MM.1S (cell line): ENCODE data around the gene MACROD1.
"Not testable (repeated sequence)": the region's sequence is repeated elsewhere in the genome, so short reads cannot be mapped to it uniquely, and the experiment has no call there.

Source experiments
- DNase-seq: peaks from one replicate; pipeline ENCODE4 v3.0.0-alpha.2; 2015
- H2AFZ ChIP-seq: fragments of 300-600 bp; sonication (generic); 2 replicates; pipeline ENCODE4 v1.6.0; 2016; ENCODE audit warnings: antibody characterized with exemption, low read length
- H3F3A ChIP-seq: fragments of 300-600 bp; sonication (generic); 2 replicates; pipeline ENCODE4 v1.6.1; 2016; ENCODE audit warnings: mild to moderate bottlenecking, antibody characterized with exemption, low read length, moderate library complexity, mixed read lengths; ENCODE audit not compliant: insufficient read depth
- H3K27ac ChIP-seq: fragments of 300-600 bp; sonication (generic); 2 replicates; pipeline ENCODE4 v1.5.1; 2016; ENCODE audit warnings: mild to moderate bottlenecking, low read length
- H3K27me3 ChIP-seq: fragments of 300-600 bp; sonication (generic); replicated peaks from 2 replicates; pipeline ENCODE4 v1.6.0; 2016; ENCODE audit warnings: low read length; ENCODE audit not compliant: insufficient read depth
- H3K36me3 ChIP-seq: fragments of 300-600 bp; sonication (generic); replicated peaks from 2 replicates; pipeline ENCODE4 v1.6.1; 2016; ENCODE audit warnings: mild to moderate bottlenecking, low read length, mixed read lengths; ENCODE audit not compliant: insufficient read depth
- H3K4me1 ChIP-seq: fragments of 300-600 bp; sonication (generic); 2 replicates; pipeline ENCODE4 v1.6.1; 2016; ENCODE audit warnings: low read length, mixed read lengths
- H3K4me2 ChIP-seq: fragments of 300-600 bp; sonication (generic); 2 replicates; pipeline ENCODE4 v1.6.0; 2016; ENCODE audit warnings: low read depth, low read length
- H3K4me3 ChIP-seq: fragments of 300-600 bp; sonication (generic); 2 replicates; pipeline ENCODE4 v1.5.1; 2016; ENCODE audit warnings: low read length, mixed read lengths
- H3K79me2 ChIP-seq: fragments of 300-600 bp; sonication (generic); 2 replicates; pipeline ENCODE4 v1.6.1; 2016; ENCODE audit warnings: mixed run types, low read length, mixed read lengths
- H3K9ac ChIP-seq: fragments of 300-600 bp; sonication (generic); 2 replicates; pipeline ENCODE4 v1.6.1; 2016; ENCODE audit warnings: low read length, mixed read lengths
- H3K9me2 ChIP-seq: fragments of 300-600 bp; sonication (generic); replicated peaks from 2 replicates; pipeline ENCODE4 v1.6.1; 2016; ENCODE audit warnings: mild to moderate bottlenecking, low read length, mixed read lengths; ENCODE audit not compliant: insufficient read depth
- H3K9me3 ChIP-seq: fragments of 300-600 bp; sonication (generic); replicated peaks from 2 replicates; pipeline ENCODE4 v1.6.1; 2016; ENCODE audit warnings: mild to moderate bottlenecking, low read length, mixed read lengths; ENCODE audit not compliant: insufficient read depth
- H4K20me1 ChIP-seq: fragments of 300-600 bp; sonication (generic); 2 replicates; pipeline ENCODE4 v1.6.1; 2016; ENCODE audit warnings: mild to moderate bottlenecking, low read length, moderate library complexity, mixed read lengths; ENCODE audit not compliant: insufficient read depth
- EZH2 ChIP-seq: fragments of 300-600 bp; sonication (generic); optimal IDR thresholded peaks from 2 replicates; pipeline ENCODE3; 2017; ENCODE audit warnings: low read depth, mild to moderate bottlenecking, antibody characterized with exemption, low read length, mixed read lengths
- EZH2phosphoT487 ChIP-seq: fragments of 300-600 bp; sonication (generic); IDR thresholded peaks from 2 replicates; pipeline ENCODE4 v1.6.1; 2018; ENCODE audit warnings: antibody characterized with exemption, low read length
- TF ChIP-seq, protein P1 (sequence below): fragments of 300-600 bp; sonication (generic); IDR thresholded peaks from 2 replicates; pipeline ENCODE4 v1.5.1; 2016; ENCODE audit warnings: antibody characterized with exemption, low read length, mixed read lengths

Gene MACROD1

DNA sequence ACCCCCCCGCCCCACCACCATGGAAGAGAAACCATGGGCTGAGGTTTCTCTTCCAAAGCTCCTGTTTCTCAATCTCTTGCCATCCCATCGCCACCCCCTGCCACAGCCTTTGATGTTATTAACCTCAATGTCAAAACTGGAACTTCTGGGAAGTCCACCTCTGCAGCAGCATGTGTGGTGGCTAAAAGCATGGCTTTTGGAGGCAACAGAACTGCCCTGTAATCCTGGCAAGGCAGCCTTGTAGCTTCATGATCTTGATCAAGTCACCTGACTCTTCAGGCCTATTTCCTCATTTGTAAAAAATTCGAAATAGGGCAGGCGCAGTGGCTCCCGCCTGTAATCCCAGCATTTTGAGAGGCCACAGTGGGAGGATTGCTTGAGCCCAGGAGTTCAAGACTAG is 195.0 kb downstream of the MACROD1 start:
- Histone ChIP-seq H3K36me3 (no peaks in the 10 kb centered on the region), H3K79me2 (peaks cover 15% of the 10 kb centered on the region), H3F3A (no peaks in the 10 kb centered on the region), H3K4me3 (no peak overlapping the region), H3K9me3 (no peaks in the 10 kb centered on the region), H3K27me3 (0 out of 2 replicates have a peak, but pooled peaks cover 3% of the 10 kb centered on the region), H4K20me1 (no peaks in the 10 kb centered on the region), H3K9me2 (no peaks in the 10 kb centered on the region), H3K9ac (no peak overlapping the region), H3K4me2 (no peak overlapping the region), H3K27ac (no peak overlapping the region), H2AFZ (no peak overlapping the region), H3K4me1 (0 out of 2 replicates have a peak, but pooled peaks cover 2% of the 10 kb centered on the region)
- TF ChIP-seq, protein P1, sequence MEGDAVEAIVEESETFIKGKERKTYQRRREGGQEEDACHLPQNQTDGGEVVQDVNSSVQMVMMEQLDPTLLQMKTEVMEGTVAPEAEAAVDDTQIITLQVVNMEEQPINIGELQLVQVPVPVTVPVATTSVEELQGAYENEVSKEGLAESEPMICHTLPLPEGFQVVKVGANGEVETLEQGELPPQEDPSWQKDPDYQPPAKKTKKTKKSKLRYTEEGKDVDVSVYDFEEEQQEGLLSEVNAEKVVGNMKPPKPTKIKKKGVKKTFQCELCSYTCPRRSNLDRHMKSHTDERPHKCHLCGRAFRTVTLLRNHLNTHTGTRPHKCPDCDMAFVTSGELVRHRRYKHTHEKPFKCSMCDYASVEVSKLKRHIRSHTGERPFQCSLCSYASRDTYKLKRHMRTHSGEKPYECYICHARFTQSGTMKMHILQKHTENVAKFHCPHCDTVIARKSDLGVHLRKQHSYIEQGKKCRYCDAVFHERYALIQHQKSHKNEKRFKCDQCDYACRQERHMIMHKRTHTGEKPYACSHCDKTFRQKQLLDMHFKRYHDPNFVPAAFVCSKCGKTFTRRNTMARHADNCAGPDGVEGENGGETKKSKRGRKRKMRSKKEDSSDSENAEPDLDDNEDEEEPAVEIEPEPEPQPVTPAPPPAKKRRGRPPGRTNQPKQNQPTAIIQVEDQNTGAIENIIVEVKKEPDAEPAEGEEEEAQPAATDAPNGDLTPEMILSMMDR, result no peak
- TF ChIP-seq EZH2 (no peak), EZH2phosphoT487 (no peak)
- no peak for DNase-seq

DNA sequence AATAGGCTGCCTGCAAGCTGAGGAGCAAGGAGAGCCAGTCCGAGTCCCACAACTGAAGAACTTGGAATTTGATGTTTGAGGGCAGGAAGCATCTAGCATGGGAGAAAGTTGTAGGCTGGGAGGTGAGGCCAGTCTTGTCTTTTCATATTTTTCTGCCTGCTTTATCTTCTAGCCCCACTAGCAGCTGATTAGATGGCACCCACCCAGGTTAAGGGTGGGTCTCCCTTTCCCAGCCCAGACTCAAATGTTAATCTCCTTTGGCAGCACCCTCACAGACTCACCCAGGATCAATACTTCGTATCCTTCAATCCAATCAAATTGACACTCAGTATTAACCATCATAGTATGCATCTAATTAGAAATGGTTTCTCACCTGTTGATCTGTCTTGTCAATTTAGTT is 196.5 kb downstream of the MACROD1 start:
- H3K9me3 ChIP-seq, result no peaks in the 10 kb centered on the region
- 0 out of 2 replicates have a peak, but pooled peaks cover 3% of the 10 kb centered on the region for H3K27me3 ChIP-seq
- no peaks in the 10 kb centered on the region for H3K36me3 ChIP-seq
- no peak overlapping the region for H3K27ac ChIP-seq
- no peak overlapping the region for H3K4me3 ChIP-seq
- no peak overlapping the region for H3K4me2 ChIP-seq
- H3F3A ChIP-seq, result no peaks in the 10 kb centered on the region
- no peaks in the 10 kb centered on the region for H3K4me1 ChIP-seq
- H2AFZ ChIP-seq, result no peak overlapping the region
- H3K79me2 ChIP-seq, result peaks cover 1% of the 10 kb centered on the region
- H4K20me1 ChIP-seq, result no peaks in the 10 kb centered on the region
- no peak overlapping the region for H3K9ac ChIP-seq
- TF ChIP-seq EZH2phosphoT487 (no peak), EZH2 (no peak)
- TF ChIP-seq, protein P1, result no peak
- DNase-seq, result no peak
- H3K9me2 ChIP-seq, result no peaks in the 10 kb centered on the region

DNA sequence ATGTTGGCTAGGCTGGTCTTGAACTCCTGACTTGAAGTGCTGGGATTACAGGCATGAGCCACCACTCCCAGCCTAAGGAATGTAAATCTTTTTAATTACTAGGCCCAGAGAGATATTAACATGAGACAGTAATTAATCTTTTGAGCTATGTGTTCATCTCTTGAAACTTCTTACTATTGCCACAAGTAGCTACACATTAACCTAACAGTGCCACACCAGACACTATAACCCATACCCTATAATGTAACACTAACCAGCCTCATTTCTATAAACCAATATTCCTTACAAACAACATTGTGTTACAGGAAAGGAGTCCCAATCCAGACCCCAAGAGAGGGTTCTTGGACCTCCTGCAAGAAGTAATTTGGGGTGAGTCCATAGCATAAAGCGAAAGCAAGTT is 199.5 kb downstream of the MACROD1 start:
- TF ChIP-seq EZH2, result no peak
- TF ChIP-seq, protein P1, result no peak
- no peak for TF ChIP-seq EZH2phosphoT487
- Histone ChIP-seq H3K27me3 (no peaks in the 10 kb centered on the region), H3K4me3 (no peak overlapping the region), H2AFZ (no peak overlapping the region), H3K9me3 (no peaks in the 10 kb centered on the region), H3K9ac (no peak overlapping the region), H3K36me3 (no peaks in the 10 kb centered on the region), H3K27ac (no peak overlapping the region), H3K9me2 (no peaks in the 10 kb centered on the region), H3F3A (no peaks in the 10 kb centered on the region), H4K20me1 (no peaks in the 10 kb centered on the region), H3K79me2 (no peaks in the 10 kb centered on the region), H3K4me2 (no peak overlapping the region), H3K4me1 (no peaks in the 10 kb centered on the region)
- no peak for DNase-seq

DNA sequence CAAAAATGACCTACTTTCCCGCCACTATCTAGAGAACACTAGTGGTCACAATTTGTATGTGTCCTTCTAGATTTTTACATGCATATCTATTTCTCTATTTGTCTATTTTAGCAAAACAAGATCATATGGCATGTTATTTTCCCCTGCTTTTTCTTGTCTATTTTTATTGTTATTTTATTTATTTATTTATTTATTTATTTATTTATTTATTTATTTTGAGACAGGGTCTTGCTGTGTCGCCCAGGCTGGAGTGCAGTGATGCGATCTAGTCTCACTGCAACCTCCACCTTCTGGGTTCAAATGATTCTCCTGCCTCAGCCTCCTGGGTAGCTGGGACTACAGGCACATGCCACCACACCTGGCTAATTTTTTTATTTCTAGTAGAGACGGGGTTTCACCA is 202.0 kb downstream of the MACROD1 start:
- H3F3A ChIP-seq, H3K9me3 ChIP-seq, H3K9ac ChIP-seq, H3K27me3 ChIP-seq, DNase-seq, H3K4me2 ChIP-seq, H3K79me2 ChIP-seq, H3K27ac ChIP-seq, H3K4me1 ChIP-seq, H2AFZ ChIP-seq, H3K9me2 ChIP-seq, H3K36me3 ChIP-seq, H4K20me1 ChIP-seq, H3K4me3 ChIP-seq: not testable (repeated sequence)
